Thoracic aorta (tissue), 2 donors: ENCODE data around the gene ADGRA1. TPM values are rescaled to one million over a fixed set of nuclear protein-coding genes. Genes with fewer than 3 reads are reported as not detected.

ENCODE experiments used
- ATAC-seq: fragments of 150-250 bp; one replicate; pipeline ENCODE4 v1.8.0; 2017; ENCODE audit warnings: low read depth; ENCODE audit not compliant: insufficient number of reproducible peaks, low FRiP score
- DNase-seq: peaks from one replicate; pipeline ENCODE4 v3.0.0-alpha.2; 2020; ENCODE audit warnings: low spot score
- H3K27ac ChIP-seq, 2 donors: fragments of 200-600 bp; sonication (generic); 1 replicate in 1 of 2; 2 replicates in 1 of 2; pipeline ENCODE4 v1.5.1; 2016; ENCODE audit warnings: mild to moderate bottlenecking in 2 of 2, moderate library complexity in 2 of 2
- H3K27me3 ChIP-seq: fragments of 200-600 bp; sonication (generic); replicated peaks from 2 replicates; pipeline ENCODE4 v1.6.0; 2016; ENCODE audit warnings: mild to moderate bottlenecking; ENCODE audit not compliant: insufficient read depth
- H3K36me3 ChIP-seq: fragments of 200-600 bp; sonication (generic); one replicate; pipeline ENCODE4 v1.5.1; 2016
- H3K4me1 ChIP-seq, 2 donors: fragments of 200-600 bp; sonication (generic); 1 replicate in 1 of 2; 2 replicates in 1 of 2; pipeline versions ENCODE4 v1.5.1 to v1.6.0; 2016; ENCODE audit warnings: low read depth in 2 of 2, mild to moderate bottlenecking in 1 of 2; ENCODE audit not compliant: control insufficient read depth in 1 of 2
- H3K4me3 ChIP-seq: fragments of 200-600 bp; sonication (generic); 2 replicates; pipeline ENCODE4 v1.5.1; 2016; ENCODE audit warnings: mild to moderate bottlenecking
- H3K9me3 ChIP-seq: fragments of 200-600 bp; sonication (generic); 2 replicates; pipeline ENCODE4 v1.5.1; 2016
- total RNA-seq, 2 donors: library from RNA; depleted of rRNA; stranded (reverse); fragments of >200 nt; gene quantifications; one replicate each; pipeline versions ENCODE4 v1.1.0 to v1.2.3, GENCODE V29; 2016
- TF ChIP-seq, protein P1 (sequence below): fragments of 200-600 bp; sonication (generic); IDR thresholded peaks from one replicate; pipeline ENCODE4 v1.5.1; 2019; ENCODE audit warnings: antibody characterized with exemption

The ADGRA1 gene
- total RNA-seq, 2 donors from 2014 or later = not detected

DNA sequence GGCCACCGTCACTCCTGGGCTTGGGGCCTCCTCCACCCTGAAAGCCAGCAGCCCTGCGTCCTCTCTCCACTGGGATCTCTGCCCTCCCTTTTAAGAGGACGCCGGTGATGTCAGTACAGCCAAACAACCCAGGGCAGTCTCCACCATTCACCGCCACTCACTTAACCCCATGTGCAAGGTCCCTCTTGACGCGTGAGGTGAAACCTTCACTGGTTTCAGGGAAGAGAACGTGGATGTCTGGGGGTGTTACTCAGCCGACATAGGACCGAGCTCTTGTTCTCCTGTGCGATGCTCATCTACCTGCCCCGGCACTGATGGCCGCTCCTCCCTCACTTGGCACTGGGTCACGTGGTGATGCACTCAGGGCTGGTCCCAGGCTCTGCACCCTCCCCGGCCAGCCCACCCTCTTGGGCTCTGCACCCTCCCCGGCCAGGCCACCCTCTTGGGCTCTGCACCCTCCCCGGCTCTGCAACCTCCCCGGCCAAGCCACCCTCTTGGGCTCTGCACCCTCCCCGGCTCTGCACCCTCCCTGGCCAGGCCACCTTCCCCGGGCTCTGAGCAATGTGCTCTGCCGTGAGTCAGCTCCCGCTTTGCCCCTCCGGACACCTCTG, 36.1 kb downstream of the ADGRA1 start:
- Histone ChIP-seq H3K27ac (no peak overlapping the region), H3K27me3 (no peaks in the 10 kb centered on the region), H3K9me3 (no peaks in the 10 kb centered on the region), H3K4me1 (no peaks in the 10 kb centered on the region), H3K36me3 (no peaks in the 10 kb centered on the region), H3K4me3 (no peak overlapping the region)
- TF ChIP-seq, protein P1, sequence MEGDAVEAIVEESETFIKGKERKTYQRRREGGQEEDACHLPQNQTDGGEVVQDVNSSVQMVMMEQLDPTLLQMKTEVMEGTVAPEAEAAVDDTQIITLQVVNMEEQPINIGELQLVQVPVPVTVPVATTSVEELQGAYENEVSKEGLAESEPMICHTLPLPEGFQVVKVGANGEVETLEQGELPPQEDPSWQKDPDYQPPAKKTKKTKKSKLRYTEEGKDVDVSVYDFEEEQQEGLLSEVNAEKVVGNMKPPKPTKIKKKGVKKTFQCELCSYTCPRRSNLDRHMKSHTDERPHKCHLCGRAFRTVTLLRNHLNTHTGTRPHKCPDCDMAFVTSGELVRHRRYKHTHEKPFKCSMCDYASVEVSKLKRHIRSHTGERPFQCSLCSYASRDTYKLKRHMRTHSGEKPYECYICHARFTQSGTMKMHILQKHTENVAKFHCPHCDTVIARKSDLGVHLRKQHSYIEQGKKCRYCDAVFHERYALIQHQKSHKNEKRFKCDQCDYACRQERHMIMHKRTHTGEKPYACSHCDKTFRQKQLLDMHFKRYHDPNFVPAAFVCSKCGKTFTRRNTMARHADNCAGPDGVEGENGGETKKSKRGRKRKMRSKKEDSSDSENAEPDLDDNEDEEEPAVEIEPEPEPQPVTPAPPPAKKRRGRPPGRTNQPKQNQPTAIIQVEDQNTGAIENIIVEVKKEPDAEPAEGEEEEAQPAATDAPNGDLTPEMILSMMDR = no peak
- ATAC-seq = no peak
- no peak for DNase-seq

DNA sequence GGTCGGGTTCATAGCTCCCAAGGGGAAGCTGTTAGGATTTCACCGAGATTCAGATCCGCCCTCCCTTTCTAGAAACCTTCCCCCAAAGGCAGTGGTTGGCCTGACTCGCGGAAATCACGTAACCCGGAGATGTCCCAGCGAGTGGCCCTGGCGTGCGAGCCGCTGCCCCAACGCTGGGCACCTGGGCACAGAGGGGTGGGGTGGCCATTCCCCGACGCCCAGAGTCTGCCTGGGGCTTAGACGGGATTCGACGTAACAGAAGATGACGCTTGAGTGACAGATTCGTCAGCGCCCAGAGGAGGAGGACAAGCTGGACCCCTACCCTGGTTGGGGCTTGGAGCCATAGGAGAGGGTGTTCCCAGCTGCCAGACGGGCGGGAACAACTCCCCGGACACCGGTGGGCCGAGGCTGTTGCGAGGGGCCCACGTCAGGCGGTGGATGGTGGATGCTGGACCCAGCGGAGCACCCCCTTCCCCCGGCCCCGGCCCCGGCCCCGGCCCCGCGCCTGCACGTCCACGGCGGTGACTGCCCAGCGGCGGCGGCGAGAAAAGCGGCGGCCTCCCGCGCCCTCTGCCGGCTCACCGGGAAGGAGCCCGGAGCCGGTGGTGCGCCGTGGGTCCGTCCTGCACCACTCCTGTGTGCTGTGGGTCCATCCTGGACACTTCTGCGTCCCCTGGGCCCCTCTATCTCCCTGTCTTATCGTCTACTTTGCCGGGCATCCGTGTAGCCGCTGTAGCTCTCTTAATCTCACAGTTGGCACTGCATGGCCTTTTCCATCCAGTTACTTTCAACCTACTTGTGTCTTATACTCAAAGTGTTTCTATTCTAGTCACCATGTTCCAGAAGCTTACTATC, 36.9 kb downstream of the ADGRA1 start:
- H3K27ac ChIP-seq = no peak overlapping the region
- ATAC-seq = no peak
- H3K4me1 ChIP-seq = no peaks in the 10 kb centered on the region
- H3K4me3 ChIP-seq = no peak overlapping the region
- TF ChIP-seq, protein P1 = peak; percentile 14
- H3K36me3 ChIP-seq = no peaks in the 10 kb centered on the region
- H3K9me3 ChIP-seq = no peaks in the 10 kb centered on the region
- no peak for DNase-seq
- no peaks in the 10 kb centered on the region for H3K27me3 ChIP-seq

DNA sequence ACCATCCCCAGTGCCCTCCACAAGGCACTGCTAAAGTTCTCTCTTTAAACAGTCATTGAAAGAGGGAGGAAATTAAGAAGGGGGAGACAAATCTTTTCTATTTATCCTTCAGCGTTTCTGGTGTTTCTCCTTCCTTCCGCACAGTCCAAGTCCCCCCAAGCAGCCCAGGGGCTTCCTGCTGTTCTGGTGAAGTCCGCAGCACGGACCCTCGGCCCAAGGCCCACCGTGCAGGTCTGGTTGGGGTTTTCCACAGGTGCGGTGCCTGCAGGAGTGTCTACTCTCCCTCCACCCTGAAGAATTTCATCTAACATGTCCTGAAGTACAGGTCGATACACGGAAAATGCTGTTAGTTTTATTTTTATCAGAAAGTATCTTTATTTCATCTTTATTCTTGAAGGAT, 38.2 kb downstream of the ADGRA1 start:
- ATAC-seq (no peak), DNase-seq (no peak)
- TF ChIP-seq, protein P1 = no peak
- Histone ChIP-seq H3K27me3 (no peaks in the 10 kb centered on the region), H3K36me3 (no peaks in the 10 kb centered on the region), H3K4me3 (no peak overlapping the region), H3K4me1 (no peaks in the 10 kb centered on the region), H3K9me3 (no peaks in the 10 kb centered on the region), H3K27ac (no peak overlapping the region)

DNA sequence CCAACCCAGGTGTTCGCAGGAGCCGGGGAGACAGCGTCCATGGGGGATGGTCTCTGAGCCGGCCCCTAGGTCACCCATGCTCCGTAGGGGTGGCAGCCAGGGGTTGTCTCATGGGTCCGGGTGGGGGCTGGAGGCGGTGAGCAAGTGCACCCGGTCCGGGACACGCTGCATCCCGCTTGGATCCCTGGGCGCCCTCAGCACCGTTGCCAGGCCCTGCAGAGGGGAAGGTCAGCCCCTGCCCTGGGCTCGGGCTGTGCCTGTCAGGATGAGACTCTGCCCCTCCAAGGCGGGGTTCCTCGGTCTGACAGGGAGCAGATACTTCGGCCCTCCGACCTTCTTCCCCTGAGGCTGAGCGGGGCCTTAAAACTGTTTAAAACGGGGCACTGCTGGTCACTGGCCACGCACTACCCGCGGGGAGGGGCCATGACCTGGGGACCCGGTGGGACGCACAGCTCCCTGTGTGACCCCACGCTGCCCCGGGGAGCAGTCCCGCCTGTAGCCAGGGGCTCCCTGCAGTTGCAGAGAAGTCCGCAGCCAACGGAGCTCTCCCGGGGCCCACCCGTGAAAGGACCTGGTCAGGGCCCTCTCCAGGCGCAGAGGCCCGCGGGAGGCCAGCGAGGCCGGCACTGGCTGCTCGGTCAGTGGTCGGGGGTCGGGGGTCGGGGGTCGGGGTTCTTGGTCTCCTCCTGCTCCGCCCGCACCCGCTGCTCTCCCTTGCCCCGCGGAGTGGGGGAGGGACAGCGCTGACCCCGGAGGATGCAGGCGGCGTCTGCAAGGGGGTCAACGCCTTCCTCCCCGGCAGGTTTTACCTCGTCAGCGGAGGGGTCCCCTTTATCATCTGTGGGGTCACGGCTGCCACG, 38.9 kb downstream of the ADGRA1 start:
- Histone ChIP-seq H3K9me3 (no peaks in the 10 kb centered on the region), H3K4me3 (no peak overlapping the region), H3K27me3 (no peaks in the 10 kb centered on the region), H3K36me3 (no peaks in the 10 kb centered on the region), H3K27ac (no peak overlapping the region), H3K4me1 (no peaks in the 10 kb centered on the region)
- ATAC-seq = no peak
- no peak for DNase-seq
- TF ChIP-seq, protein P1 = no peak
